ENCODE measurements around the gene BAHCC1. TPM values are rescaled to one million over a fixed set of nuclear protein-coding genes. Genes with fewer than 3 reads are reported as not detected.

The BAHCC1 gene
- 12.5 and 30.8 TPM in 2 replicates for total RNA-seq

GRCh38 chr17:81394921-81395599, at the start of gene BAHCC1:
TSS of gene BAHCC1 (plus strand) at chr17:81395457. CDS start at chr17:81399740, 4,283 bp downstream.

GRCh38 chr17:81512562-81513371, 117.5 kb downstream of the BAHCC1 start, which contains the start of gene ACTG1:
TSS of gene ACTG1 (minus strand) at chr17:81512799. CDS start at chr17:81512354, 445 bp downstream.

Other genes with a start within 250 kb of the BAHCC1 start
- gene PVALEF, start 229.9 kb upstream of the BAHCC1 start, total RNA-seq: not detected in 2 replicates
- 0.32 TPM in 1 of 2 replicates, not detected in the other for gene AATK, start 229.2 kb upstream of the BAHCC1 start, total RNA-seq
- gene CEP131, start 172.5 kb upstream of the BAHCC1 start, total RNA-seq: 8.6 and 11.7 TPM in 2 replicates
- gene TEPSIN, start 156.4 kb upstream of the BAHCC1 start, total RNA-seq: 11.3 and 28.3 TPM in 2 replicates
- 13.0 and 16.8 TPM in 2 replicates for gene NDUFAF8, start 156.1 kb upstream of the BAHCC1 start, total RNA-seq
- gene SLC38A10, start 100.2 kb upstream of the BAHCC1 start, total RNA-seq: 85.2 and 102 TPM in 2 replicates
- 7,251 and 10,875 TPM in 2 replicates for gene ACTG1, start 117.3 kb downstream of the BAHCC1 start, total RNA-seq
- 1.6 TPM in 1 of 2 replicates, not detected in the other for gene FSCN2, start 132.9 kb downstream of the BAHCC1 start, total RNA-seq
- 25.3 and 34.7 TPM in 2 replicates for gene FAAP100, start 156.9 kb downstream of the BAHCC1 start, total RNA-seq
- gene NPLOC4, start 241.7 kb downstream of the BAHCC1 start, total RNA-seq: 47.5 and 50.4 TPM in 2 replicates
- gene TSPAN10, start 241.7 kb downstream of the BAHCC1 start, total RNA-seq: 0.49 and 0.72 TPM in 2 replicates